HG02759 (cell line): Measurements from ENCODE around the gene CACNA1A.

Experiments used
- ATAC-seq: cut with Tn5 transposase; IDR thresholded peaks from one replicate; pipeline ENCODE4 v1.9.1; 2021; ENCODE audit warnings: mild to moderate bottlenecking, moderate library complexity; ENCODE audit not compliant: unreplicated experiment

The CACNA1A gene

DNA sequence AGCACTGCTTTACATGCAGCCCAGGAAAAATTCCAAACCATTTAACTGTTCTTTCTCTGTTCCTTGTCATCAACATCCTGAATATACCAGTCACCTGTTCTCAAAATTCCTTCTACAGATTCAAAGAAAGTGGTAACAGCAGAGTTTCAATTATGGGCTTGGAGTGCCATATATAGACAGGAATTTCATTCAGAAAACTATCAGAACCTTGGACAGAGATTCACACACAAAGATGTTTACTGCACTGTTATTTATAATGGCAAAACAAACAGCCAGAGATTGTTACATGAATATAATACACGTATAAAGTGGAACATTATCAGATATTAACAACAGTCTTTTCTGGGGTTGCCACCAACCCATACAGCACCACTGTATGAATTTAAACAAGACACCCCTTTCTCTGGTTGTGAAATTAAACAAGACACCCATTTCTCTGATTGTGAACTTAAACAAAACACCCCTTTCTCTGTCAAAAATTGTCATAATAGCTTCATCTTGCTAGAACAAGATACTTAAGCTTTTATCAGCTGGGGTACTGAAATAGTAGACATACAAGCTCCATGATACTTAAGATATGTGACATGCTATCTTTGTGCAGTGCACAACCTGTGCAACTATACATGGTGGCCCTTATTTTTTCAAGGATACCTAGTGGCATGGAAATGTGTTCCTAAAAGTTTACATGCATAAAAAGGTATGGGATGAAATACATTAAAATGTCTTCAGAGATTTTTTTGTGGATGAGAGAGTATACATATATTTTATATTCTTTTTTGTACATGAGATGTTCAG lies 12.6 kb downstream of the CACNA1A start:
- no peak for ATAC-seq

DNA sequence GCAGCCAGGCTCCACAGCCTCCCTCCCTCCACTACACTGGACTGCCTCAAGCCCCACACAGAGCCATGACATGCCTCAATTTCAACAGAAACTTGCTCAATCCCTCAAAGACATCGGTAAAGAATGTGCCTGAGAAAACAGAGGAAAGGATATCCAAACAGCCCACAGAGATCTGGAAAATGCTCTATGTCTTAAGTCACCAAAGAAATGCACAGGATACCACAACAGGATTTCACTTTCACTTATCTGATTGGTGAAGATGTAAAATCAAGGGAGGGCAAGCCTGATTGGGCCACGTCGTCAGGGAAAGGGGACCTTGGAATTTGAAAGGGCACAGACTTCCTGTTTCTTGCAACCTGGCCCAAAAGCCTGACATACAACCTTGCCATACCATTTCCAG lies 14.2 kb downstream of the CACNA1A start:
- no peak for ATAC-seq

DNA sequence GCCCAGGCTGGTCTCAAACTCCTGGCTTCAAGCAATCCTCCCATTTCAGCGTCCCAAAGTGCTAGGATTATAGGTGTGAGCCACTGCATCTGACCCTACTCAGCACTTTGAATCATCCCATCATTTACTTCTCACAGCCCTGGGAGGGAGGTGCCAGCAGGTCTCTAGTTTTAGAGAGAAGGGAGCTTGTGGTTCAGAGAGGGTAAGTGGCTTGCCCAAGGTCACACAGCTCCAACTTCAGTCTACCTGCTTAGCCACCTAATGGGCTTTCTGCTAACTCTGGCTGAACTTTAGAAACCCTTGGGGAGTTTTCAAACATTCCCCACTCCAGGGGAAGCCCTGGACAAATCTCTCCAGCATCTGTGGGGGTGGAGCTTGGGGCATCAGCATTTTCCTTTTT lies 18.3 kb downstream of the CACNA1A start:
- no peak for ATAC-seq

DNA sequence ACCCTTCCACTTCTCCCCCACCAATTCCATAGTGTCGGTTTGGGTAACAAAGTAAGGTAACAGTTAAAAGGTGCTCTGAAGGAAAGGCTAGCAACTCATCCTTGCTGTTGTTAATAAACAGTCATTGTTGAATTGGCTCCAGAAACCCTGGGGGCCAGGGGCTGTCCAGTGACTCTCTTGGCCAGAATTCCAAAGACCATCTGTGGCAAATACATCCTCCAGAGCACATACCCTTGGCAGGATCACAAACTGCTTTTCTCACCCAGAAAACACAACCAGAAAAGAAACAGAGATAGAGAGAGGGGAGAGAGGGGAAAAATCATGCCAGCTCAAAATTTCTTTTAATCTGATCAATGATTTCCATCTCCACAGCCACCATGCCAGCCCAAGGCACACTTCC lies 22.1 kb downstream of the CACNA1A start:
- ATAC-seq, result no peak

DNA sequence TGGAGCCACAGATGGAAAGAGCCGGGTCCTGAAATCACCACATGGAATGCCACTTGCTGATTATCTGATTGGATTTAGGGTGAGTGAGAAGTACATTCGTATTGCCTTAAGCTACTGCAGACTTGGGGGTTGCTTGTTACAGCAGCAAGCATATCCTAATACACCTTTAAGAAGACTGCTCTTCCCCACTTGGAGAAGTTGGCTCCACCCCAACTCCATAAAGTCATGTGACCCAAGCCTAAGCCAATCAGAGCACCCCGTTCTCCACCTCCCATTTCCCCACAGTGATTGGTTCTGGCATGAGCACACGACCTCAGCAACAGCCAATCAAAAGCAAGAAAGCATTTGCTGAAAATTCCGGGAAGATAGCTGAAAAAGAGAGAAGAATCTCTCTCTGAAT lies 23.1 kb downstream of the CACNA1A start:
- no peak for ATAC-seq

DNA sequence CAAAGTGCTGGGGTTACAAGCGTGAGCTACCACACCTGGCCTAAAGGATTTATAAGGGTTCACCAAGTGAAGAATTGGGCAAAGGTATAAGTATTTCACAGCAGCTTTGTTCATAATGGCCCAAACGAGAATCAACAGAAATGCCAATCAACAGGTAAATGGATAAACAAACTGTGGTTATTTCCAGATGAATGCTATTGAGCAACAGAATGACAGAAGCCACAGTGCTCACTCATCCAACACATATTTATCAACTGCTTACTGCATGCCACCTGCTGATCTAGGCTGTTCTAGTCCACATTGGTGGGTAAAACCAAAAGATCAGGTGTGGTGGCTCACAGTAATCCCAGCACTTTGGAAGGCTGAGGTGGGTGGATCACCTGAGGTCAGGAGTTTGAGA lies 27.7 kb downstream of the CACNA1A start:
- ATAC-seq, result no peak

DNA sequence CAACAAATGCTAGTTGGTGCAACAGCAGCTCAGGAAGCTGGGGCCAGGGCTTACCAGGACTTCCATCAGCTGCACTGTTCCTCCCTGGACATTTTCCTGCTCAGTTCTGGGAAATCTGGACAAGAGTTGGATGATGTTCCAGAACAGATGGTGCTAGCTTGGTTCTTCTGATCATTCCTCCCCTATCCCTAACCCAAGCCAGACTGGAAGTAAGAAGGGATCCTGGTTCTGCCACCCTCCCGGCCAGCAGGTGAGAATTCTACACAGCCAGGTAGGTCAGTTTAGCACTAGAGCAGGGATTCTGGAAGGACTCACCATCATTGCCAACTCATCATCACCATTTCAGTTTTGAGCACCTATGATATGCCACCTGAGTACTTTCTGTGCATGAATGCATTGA lies 30.2 kb downstream of the CACNA1A start:
- no peak for ATAC-seq

DNA sequence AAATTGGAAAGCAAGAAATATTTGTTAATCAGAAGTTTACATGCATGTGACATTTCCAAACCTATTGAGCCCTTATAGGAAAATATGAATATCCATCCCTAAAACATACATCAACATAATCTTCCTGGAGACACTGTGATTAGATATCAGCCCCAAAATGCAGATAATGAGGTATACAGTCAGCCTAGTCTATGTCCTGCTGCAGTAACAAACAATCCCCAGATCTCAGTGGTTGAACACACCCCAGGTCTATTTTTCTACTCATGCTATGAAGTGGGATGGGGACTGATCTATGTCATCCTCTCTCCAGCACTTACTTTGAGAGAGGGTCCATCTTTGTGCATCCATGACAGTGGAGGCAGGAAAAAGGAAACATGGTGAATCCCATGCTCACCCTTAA lies 31.2 kb downstream of the CACNA1A start:
- no peak for ATAC-seq

DNA sequence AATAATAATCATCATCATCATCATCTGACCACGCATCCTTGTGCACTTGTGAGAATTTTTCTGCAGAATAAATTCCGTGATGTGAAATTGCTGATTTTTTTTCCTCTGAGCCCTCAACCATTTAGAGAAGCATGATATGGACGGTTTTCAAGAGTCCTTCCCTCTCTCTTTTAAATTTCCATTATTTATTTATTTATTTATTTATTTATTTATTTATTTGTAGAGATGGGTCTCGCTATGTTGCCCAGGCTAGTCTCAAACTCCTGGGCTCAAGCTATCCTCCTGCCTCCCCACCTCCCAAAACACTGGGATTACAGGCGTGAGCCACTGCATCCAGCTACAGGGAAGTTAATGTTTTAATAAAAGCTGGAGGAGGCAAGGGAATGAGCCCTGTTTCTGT lies 39.6 kb downstream of the CACNA1A start:
- no peak for ATAC-seq

DNA sequence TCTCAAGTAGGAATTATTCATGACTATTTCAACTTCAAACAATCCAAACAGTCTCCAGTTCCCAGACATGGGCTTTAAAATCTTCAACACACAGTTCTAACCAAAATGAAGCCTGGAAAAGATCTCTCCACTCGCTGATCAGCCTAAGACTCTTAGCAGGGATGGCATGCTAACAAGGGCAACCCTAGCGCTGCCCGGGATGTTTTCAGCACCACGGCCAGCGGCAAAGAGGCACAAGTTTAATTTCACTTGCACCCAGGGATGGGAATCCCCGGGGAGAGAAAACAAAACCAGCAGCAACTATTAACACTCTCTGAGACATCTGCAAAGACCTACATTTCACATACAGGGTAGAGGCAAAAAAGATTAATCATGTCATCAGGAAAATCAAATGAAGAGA lies 43.0 kb downstream of the CACNA1A start:
- ATAC-seq, result no peak

DNA sequence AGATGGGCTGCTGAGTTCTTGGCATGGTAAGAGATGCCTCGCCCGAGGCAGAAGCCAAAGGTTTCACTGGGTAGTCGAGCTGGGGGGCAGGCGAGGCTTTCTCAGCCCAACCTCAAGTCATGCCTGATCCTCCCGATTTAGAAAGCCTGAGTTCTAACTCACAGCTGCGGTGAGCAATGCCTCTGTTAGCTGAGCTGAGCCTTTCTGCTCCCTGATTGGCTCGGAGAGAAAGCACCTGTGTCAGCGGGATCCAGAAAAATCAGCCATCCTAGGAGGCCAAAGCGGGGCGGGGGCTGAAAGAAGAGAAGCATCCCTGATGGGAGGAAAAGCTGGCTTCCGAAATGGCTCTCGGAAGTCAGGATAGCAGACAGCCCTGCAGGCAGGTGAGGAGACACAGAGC lies 44.7 kb downstream of the CACNA1A start:
- no peak for ATAC-seq

DNA sequence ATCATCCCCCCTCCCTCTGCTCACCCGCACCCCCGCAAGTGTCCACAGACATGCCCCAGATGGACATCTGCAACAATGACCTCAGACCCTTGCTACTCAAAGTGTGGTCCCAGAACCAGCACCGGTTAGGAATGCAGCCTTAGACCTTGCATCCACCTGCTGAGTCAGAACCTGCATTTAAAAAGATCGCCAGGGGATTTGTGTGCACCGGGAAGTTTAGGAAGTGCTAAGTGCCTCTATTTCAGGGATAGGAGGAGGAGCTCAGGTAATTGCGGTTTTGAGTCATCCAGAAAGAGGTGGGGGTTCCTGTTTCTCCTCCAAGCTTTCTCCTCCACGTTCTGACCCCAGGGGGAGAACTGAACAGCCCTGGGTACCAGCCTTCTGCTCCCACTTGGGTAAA lies 46.2 kb downstream of the CACNA1A start:
- no peak for ATAC-seq

DNA sequence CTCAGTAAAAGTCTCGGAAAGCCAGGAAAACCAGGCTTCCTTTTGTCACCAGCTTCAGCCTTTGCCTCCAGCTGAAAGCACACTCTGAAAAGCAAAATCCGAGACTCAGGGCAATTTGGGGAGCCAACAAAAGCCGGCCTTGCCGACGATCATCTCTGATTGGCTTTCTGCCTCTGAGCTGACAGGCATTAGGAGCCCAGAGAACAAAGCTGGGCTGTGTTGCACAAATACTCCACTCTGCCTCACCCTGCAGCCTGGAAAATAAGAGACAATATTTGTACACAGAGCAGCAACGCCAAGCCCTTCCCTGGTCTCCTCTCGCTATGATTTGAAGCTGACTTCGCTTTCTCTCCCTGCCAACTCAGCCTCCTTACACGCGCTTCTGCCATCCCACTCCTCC lies 46.9 kb downstream of the CACNA1A start:
- ATAC-seq, result no peak

DNA sequence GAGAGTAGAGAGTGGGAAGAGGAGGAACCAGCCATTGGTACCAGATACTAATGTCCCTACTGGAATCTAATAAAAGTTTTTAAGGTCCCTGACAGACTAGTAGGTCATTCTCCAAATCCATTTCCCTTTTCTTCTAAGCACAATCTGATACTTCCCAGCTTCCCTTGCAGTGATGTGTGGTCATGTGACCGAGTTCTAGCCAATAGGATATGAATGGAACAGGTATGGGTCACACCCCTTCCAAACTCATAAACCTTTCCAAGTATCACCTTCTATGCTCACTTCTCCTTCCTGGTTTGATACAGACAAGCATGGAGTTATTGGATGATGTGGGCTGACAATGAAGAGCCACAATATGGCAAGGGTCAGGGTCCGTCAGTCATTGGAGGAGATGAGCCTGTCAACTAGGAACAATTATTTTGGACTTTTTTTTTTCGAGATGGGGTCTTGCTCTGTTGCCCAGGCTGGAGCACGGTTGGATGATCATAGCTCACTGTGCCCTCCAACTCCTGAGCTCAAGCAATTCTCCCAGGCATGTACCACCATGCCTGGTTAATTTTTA lies 54.8 kb downstream of the CACNA1A start:
- ATAC-seq, result no peak

DNA sequence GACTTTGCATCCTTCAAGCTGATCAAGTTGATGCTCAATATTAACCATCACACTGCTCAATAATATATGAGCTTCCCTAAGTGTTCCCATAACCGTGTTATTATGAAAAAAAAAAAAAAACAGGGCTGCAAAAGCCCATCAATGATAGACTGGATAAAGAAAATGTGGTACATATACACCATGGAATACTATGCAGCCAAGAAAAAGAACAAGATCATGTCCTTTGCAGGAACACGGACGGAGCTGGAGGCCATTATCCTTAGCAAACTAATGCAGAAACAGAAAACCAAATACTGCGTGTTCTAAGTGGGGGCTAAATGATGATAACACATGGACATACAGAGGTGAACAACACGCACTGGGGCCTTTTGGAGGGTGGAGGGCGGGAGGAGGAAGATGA lies 58.3 kb downstream of the CACNA1A start:
- ATAC-seq, result no peak

DNA sequence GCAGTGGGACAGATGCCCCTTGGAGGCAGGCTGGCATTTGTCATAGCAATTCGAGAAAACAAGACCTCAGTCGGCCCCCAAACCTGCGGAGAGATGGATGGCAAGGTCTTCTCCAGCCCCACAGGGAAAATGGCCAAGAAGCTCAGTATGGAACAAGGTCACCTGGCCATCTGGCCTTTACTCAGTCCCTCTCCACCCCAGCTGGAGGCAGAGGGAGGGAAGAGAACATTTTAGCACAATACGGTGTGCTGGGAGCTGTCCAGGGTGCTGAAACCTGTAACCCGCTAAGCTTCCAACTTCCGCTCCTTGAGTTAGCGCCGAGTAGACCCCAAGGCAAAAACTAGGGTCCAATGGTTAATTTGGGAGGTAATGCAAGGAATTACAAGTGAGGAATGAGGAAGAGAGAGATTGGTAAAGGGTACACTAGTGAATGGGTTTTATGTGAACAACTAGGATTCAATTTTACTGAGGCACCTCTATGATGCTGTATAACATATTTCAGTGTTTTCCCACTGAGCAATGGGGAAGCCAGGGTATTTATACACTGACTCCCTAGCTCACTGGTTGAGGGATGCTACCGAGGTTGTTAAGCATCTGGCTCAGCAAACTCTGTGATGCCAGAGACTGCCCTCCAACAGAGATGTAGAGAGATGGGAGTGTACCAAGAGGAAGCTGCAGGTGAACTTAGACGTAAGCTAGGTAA lies 64.3 kb downstream of the CACNA1A start:
- ATAC-seq, result no peak

DNA sequence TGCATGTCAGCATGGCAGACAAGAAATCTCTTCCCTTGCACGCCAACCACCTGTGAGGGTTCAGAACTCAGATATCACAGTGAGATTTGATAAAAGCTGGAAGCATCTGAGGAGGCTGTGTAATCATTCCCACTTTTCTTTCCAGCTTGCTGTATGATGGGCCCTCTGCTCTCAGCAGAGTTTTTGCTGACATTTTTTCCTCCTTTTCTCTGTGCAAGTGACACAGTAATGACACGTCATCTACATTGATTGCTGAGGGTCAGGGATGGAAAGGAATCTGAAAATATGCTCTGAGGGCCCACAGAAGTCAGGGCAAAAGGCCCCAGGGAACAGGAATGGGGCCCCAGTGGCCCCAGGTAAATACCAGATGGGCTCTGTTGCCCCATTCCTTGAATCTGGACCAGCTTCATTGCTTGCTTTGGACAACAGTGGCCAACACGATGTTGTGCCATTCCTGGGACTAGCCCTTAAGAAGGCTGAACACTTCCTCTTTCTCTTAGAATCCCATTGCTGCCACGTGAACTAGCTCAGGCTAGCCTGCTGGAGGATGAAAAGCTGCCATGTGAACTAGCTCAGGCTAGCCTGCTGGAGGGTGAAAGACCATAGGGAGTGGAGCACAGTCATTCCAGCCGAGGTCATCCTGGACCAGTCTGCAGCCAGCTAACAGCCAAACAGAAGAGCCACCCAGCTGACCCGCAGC lies 68.2 kb downstream of the CACNA1A start:
- ATAC-seq, result no peak

DNA sequence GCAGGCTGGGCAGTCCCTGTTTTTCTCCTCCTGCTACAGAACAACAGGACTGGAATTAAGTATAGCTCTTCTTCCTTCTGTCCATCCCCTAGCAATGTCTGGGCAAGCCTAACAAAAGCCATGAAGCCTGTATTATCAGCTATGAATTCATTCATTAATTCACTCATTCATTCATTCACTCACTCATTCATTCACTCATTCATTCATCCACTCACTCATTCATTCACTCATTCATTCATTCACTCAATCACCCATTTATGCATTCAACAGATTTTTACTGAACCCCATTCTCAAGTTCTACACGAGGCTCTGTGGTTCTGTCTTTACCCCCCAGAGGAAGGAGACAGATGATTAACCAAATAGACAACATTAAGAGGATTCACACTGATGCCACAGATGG lies 69.9 kb downstream of the CACNA1A start:
- no peak for ATAC-seq

DNA sequence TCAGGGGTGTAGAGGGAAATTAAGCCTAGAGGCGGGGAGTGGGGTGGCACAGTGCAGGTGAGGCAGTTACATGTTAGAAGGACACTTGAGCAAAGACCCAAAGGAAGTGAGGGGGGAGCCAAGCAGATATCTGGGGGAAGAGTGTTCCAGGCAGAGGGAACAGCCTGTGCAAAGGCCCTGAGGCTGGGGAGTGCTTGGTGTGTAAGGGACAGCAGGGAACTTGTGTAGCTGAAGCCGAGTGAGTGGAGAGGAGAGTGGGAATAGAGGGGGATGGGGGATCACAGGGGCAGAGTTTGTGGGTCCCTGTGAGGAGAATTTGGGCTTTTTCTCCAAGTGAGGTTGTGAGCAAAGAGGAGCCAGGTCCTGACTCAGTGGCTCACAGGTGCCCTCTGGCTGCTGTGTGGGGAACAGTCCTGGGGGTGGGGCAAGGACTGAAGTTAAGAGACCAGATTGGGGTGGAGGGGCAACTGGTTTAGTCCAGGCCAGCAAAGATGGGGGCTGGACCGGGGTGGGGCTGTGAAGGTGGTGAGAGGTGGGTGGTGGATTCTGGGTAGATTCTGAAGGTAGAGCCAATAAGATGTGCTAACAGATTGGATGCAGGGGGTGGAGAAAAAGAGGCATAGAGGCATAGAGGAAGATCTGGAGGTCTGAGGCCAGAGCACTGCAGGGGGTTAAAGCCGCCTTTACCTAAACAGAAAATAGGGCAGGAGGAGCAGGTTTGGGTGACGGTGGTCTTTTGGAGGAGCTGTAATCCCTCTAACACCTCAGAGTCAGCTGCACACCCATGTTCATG lies 75.3 kb downstream of the CACNA1A start:
- ATAC-seq, result no peak

DNA sequence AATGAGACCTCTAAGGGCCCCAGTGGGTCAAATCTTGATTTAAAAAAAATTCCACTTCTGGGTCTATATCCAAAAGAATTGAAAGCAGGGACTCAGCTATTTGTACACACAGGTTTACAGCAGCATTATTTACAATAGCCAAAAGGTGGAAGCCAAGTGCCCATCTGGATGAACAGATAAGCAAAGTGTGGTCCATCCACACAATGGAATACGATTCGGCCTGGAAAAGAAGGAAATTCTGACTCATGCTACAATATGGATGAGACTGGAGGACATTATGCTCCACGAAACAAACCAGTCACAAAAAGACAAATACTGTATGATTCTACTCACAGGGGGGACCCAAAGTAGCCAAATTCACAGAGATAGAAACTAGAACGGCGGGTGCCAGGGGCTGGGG lies 76.7 kb downstream of the CACNA1A start:
- ATAC-seq, result no peak

DNA sequence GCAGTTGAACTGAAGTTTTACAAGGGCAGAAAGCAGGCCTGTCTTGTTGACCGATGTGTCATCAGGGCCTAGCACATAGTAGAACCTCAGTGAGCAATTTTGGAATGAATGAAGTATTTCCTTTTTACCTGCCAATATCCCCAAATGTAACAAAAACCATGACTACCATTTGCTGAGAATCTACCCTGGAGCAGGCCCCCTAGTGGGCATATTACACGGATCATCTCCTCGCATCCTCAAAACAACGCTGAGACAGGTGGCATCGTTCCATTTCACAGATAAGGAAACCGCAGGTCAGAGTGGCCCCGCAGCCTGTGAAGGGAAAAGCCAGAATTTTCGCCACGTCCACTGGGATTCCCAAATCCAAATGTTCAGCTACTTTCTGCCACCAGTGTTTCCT lies 77.9 kb downstream of the CACNA1A start:
- no peak for ATAC-seq
